Testis (tissue), 2 donors: ENCODE results near the gene MMP28.

ENCODE experiments used
- POLR2A ChIP-seq: fragments of 450-650 bp; IDR thresholded peaks from one replicate; pipeline ENCODE4 v1.6.1; 2017; ENCODE audit warnings: antibody characterized with exemption, mild to moderate bottlenecking, moderate library complexity
- TF ChIP-seq, protein P1 (sequence below), 3 experiments: fragments of 450-650 bp in 2 of 3; fragments of 200-600 bp in 1 of 3; sonication (generic) in 1 of 3; IDR thresholded peaks; one replicate each; pipeline ENCODE4 v1.5.1; 2016 to 2019; ENCODE audit warnings: antibody characterized with exemption in 3 of 3, mild to moderate bottlenecking in 2 of 3, moderate library complexity in 1 of 3

DNA sequence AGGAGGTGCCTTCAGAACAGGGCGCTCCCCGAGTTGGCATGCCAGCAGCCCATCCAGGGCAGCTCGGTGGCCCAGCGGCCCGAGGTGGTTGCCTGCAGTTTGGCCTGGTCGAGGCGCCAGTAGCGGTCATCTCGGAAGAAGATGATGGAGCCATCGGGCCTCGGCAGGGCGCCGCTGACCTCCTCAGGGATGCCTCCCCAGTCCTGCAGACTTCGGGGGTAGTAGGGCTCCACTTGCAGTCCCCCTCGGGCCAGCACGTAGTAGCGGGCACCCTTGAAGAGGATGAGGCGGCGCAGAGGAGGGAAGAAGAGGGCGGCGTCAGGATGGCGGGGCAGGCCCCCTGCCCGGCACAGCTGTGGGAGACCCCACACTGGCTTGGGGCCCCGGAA lies 29.0 kb downstream of the MMP28 start:
- TF ChIP-seq, protein P1, sequence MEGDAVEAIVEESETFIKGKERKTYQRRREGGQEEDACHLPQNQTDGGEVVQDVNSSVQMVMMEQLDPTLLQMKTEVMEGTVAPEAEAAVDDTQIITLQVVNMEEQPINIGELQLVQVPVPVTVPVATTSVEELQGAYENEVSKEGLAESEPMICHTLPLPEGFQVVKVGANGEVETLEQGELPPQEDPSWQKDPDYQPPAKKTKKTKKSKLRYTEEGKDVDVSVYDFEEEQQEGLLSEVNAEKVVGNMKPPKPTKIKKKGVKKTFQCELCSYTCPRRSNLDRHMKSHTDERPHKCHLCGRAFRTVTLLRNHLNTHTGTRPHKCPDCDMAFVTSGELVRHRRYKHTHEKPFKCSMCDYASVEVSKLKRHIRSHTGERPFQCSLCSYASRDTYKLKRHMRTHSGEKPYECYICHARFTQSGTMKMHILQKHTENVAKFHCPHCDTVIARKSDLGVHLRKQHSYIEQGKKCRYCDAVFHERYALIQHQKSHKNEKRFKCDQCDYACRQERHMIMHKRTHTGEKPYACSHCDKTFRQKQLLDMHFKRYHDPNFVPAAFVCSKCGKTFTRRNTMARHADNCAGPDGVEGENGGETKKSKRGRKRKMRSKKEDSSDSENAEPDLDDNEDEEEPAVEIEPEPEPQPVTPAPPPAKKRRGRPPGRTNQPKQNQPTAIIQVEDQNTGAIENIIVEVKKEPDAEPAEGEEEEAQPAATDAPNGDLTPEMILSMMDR (IDR thresholded peaks at IDR 0.05): no peak
- no peak for TF ChIP-seq POLR2A
